Activated CD4-positive, alpha-beta T cell treated with anti-CD3 and anti-CD28 coated beads, Interleukin-2, amount 50 U/mL, for 1 hour (primary cell): ENCODE data around the gene SLX9.
A peak's percentile ranks its signal among the peaks of the same experiment; 100 is the strongest.
"Not testable (repeated sequence)": the region's sequence is repeated elsewhere in the genome, so short reads cannot be mapped to it uniquely, and the experiment has no call there.

Experiments
- DNase-seq: peaks from one replicate; pipeline ENCODE4 v3.0.0-alpha.2; 2020

Gene SLX9

DNA sequence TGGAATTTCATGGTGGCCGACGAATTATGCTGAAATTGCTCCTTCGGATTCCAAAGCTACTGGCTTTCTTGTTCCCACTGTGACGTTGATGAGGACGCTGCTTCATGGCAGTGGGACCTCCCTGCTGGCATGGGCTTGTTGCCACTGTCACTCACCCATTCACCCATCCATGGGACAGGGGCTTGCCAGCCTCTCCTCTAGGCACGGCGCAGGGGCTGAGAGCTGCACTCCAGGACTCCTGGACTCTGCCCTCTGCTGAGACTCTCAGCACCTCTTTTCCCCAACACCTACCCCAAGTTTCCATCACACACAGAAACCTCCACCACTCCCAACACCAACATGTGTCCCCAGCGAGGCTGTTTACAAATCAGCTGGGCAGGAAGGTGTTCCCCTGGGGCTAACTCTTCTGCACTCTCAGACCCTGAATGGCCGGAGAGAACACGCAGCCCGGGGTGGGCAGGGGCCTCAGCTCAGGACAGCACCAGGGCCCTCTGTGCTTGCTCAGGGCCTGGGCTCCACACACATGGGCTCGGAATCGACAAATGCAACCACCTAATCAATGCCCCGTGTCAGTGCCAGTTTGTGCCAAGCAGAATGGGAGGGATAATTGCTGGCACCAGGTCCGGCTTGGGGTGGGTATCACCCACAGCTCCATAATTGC lies 22.3 kb upstream of the SLX9 start:
- DNase-seq = no peak

DNA sequence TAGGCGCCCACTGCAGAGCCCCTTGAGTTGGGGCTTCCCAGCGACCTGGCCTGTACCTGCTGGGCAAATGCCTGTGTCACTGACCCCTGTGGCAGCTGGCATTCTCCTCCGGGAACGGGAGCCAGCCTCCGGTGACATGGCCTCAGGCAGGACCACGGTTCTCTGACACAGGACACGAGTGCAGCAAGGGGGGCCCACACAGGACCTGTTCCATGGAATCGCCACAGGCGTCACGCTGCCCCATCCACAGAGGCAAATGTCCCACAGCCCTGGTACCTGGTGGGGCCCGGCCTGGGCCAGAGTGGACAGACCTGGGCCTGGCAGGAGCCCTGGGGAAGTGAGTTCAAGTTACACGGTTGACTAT lies 21.7 kb upstream of the SLX9 start:
- no peak for DNase-seq

DNA sequence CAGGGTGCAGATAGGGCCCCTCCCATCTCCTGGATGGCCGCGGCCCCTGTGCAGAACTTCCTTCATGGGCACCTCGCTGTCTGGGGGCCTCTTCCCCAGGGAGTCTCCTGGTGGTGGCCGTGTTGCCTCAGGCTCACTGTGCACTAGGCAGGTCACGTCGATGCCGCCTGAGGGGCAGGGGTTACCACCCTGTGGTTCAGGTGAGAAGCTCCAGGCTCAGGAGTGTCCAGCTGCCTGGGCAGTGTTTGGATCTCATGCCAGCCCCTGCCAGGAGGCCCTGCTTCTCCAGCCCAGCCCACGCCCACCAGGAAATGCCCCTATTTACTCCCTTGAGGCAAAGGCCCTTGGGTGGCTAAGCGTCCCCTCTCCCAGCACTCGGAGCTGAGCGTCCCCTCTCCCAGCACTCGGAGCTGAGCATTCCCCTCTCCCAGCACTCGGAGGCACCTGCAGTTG lies 21.2 kb upstream of the SLX9 start:
- DNase-seq = no peak

DNA sequence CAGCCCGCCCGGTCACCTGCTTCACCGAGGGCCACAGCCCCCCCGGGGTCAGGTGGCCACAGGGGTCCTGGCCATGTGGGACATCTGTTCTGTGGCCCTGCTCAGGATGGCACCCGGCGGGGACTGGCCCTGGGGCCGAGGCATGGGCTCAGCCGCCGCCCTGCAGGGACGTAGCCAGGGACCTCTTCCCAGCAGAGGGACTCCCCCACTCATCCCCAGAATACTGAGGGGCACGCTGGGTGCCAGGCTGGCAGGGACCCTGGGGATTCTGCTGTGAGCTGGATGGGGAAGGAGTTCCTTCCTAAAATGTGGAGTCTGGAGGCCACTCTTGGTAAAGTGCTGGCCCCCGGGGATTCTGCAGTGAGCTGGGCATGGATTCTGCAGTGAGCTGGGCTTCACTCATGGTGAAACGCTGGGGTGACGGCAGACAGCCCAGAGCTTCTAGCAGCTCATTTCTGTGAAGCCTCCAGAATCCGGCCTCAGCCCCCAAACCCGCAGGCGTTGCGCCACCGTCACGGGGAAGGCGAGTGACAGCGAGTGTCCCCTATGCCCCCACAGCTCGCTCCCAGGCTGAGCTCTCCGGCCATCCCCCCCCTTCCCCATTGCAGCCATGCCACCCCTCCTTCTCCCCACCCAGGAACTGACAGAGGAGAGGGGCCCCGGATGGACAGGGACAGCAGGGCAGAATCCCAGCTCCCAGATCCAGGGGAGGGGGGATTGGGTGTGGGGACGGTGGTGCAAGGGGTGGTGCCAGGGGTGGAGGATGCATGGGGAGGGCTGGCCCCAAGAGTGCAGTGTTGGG lies 20.5 kb upstream of the SLX9 start:
- no peak for DNase-seq

DNA sequence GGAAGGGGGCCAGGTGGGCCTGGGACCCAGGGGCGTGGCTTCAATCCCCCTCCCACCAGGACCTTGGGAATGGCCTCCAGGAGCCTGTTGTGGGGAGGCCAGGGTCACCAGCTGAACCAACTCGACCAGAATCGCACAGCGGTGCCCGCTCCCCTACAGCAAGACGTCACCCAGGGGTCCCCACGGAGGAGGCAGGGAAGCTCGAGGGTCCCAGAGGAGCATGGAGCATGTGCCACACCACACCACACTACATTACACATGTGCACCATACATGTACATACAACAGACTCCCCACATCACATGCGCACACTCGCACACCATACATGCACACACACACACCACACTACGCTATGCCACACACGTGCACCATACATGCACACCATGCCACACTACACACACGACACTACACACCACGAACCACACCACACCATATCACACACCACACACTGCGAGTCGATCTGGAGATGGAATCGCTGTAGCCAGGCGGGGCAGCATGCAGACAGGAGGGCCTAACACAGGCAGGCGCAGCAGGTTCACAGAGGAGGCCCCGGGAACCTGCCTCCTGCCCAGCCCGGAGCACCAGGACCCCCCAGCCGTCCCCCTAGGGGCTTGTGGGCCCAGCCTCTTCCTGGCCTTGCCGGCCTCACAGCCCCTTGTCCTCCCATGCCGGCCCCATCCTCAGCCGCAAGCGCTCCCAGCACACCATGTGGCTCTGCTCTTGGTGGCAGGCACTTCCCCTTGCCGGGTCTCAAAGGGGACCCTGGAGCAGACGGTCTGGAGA lies 19.7 kb upstream of the SLX9 start:
- no peak for DNase-seq

DNA sequence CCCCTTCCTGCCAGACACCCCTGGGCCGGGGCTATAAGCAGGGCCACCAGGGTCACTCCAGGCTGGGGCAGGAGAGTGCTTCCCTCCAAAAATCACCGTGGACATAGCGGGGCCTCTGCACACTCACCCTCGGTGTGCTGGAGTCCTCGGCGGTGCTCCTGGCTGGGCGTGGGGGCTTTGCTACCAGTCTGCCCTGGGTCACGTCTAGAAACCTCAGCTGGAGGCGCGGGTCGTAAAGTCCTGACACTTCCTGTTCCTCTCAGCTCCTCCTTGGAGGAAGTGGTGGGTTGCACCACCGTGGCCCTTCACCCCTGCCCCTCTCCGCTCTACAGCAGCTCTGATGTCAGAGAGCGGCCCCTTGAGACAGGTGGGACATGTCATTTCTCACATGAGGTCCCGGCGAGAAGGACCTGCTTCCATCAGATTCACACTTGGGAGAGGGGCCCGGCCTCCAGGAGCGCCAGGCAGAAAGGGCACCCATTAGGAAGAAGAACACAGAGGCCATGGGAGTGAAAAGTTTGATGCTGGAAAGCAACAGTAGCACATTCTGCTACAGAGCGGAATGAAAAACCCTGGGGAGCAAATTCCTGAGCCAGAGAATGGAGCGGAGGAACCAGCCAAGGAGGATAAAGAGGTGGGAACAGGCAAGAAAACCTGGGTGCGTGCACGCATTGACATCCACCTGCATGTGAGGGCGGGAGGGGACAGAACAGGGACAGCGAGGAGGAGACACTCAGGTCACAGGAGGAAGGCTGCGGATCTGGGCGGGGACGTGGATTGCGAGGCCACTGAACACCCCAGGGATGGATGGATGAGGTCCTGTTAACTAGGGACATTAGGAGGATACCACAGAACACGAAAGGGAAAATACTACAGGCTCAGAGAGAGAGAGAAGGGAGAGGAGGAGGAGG lies 18.9 kb upstream of the SLX9 start, which contains the start of gene ITGB2:
Gene ITGB2 (minus strand): TSS at position 206 of the 911 bp plus-strand sequence. CDS start 10,117 bp downstream, outside the sequence.
- DNase-seq = peak; percentile 36

DNA sequence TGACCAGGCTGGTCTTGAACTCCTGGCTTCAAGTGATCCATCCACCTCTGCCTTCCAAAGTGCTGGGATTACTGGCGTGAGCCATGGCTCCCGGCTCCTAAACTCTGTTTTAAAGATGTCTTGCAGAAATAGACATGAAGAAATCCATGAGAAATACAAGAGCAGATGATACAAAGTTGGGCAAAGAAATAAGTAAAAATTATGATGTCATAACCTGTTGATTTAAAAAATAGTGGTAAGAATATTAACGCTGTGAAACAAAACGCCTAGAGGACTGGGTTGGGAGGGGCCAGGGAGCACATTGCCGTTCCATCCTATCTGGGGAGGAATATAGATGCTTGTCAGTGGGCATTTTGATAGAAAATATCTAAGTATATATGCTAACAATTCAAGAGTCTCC lies 17.9 kb upstream of the SLX9 start:
- DNase-seq = no peak

DNA sequence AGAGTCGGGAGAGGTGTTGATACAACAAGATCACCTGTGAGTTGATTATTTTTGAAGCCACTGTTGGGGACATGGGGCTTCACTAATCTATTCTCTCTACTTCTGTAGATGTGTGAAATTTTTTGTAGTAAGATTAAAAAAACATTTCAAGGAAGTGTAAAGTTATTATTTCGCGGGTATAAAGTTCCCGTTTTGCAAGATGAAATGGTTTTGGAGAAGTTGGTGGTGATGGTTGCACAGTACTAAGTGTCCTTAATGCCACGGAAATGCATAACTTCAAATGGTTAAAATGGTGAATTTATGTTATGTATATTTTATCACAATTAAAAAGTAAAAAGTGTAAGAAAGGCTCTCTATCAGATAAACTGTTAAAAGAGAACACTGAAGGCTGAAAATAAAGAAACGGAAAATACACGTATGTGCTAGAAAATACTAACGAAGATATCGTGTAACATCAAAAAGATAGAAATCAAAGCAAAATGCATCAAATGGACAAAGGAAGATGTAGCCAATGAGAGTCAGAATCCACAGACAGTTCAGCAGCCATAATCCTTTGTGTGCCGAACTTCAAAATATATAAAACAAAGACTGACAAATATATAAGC lies 16.2 kb upstream of the SLX9 start:
- no peak for DNase-seq

DNA sequence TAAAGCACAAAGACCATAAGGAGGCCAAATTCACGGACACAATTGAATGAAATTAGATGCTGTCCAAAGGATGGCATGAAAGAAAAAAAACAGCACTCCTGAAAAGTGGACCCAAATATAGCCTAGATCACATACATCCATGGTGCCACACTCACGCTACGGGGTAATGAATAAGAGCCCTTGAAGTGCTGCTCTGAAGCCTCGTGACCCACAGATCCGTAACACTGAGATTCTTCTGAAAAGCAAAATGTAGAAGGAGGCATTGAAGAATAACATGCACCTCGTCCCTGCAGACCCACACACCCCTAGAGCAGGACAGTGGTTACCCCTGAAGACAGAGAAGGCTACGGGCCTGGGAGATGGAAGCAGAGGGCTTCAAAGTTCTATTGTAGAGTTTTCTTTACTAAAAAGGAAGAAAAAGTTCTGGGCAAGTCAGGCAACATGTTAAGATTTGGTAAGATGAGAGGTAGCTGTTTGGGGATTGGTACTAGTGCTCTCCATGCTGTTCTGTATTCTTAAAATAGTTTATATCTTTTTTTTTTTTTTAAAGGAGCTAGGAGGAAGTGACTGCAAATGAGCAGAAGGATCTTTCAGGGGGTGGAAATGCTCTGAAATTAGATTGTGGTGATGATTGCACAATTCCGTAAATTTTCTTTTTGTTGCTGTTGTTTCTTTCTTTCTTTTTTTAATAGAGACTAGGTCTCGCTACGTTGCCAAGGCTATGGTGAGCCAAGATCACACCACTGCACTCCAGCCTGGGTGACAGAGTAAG lies 15.0 kb upstream of the SLX9 start:
- no peak for DNase-seq

DNA sequence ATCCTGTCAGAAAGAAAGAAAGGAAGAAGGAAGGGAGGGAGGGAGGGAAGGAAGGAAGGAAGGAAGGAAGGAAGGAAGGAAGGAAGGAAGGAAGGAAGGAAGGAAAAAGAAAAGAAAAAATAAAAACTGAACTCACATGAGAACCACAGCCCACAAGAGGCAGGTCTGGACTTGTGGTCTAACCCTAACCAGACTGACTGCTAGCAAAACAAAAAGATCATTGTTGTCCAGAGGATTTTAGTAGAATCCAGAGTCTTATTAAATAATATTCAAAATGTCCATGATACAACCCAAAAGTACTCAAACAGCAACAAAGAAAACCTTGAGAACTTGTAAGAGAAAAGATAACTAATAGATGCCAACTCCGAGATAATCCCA lies 14.5 kb upstream of the SLX9 start:
- no peak for DNase-seq

DNA sequence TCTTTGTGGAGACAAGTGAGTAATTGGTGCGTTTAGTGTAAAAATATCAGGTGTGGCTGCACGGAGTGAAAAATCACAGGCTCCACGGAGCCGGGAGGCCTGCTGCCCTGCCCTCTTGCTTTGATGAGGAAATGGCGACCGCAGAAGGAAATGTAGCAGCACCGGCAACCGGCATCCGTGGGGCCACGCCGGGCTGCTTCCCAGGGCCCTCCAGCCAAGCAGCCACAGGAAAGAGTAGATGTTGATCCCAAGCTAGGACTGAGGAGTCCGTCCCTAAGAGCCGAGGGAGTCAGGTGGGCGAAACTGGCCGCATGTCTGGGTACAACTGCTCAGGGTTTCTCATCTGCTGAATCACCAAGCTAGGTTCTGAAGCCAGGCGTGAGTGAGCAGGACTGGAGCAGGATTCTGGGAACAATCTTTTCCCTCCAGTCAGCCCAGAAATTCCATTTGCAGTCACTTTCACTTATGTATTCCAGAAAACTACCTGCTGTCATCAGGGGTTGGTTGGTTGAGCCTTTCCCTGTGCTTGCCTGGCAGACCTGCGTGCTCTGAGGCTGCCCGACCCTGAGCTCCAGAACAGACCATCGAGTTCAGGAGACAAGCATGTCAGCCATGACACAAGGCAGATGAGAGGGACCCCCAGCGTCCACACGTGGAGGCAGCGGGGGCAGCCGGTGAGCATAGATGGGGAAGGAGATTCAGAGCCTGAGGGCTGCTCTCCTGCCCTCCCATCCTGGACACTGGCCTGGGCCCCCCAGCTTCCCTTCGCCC lies 13.3 kb upstream of the SLX9 start:
- DNase-seq = peak; percentile 57

DNA sequence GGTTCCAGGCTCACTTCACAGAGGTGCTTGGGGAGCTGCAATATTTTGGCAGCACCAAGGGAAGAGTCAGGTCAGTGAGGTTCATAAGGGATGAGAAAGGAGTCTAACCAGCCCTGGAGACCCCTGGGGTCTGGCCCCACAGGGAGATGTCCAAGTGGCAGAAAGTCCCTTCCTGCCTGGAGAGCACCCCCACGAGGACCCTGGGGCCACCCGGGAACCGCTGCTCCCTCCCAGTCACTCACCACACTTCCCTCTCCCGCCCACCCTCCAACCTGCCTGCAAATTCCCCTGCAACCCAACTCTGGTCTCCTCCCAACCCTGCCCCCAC lies 12.6 kb upstream of the SLX9 start:
- no peak for DNase-seq

DNA sequence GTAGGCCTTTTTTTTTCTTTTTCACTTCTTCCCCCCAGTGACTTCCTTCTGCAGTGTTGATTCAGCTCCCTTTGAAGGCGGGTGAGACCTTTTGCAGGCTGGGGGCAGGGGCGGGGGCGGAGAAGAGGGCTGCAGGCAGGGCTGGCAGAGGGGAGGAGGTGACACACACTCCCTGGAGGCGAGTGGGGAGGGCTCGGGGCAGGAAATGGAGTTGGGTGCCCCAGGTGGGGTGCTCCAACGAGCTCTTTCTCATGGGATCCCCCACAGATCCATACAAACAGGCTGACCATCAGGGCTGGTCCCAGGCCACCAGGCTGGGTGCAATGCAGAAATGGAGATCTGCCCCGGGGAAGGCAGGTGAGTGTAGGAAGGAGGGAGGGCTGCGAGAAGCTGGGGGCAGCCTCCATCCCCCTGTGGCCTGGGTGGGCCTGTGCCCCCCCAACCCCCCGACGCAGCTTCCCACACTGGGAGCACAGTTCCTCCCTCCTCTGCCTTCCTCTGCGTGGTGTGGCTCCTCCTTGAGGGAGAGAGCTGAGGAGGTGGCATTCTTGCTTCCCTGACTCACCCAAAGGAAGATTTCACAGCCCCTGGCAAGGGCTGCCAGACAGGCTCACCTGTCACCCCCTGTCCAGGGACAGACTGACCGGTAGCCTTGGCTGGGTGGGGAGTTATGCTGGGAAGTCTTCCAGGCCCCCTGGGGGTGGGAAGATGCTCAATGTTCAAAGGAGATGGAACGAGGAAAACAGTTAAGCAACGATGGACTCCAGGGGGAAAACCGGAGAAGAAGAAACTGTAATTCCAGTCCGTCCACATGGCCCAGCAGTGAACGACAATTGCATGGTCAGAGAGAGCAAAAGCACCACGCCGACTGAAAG lies 12.0 kb upstream of the SLX9 start:
- peak; percentile 86 for DNase-seq

DNA sequence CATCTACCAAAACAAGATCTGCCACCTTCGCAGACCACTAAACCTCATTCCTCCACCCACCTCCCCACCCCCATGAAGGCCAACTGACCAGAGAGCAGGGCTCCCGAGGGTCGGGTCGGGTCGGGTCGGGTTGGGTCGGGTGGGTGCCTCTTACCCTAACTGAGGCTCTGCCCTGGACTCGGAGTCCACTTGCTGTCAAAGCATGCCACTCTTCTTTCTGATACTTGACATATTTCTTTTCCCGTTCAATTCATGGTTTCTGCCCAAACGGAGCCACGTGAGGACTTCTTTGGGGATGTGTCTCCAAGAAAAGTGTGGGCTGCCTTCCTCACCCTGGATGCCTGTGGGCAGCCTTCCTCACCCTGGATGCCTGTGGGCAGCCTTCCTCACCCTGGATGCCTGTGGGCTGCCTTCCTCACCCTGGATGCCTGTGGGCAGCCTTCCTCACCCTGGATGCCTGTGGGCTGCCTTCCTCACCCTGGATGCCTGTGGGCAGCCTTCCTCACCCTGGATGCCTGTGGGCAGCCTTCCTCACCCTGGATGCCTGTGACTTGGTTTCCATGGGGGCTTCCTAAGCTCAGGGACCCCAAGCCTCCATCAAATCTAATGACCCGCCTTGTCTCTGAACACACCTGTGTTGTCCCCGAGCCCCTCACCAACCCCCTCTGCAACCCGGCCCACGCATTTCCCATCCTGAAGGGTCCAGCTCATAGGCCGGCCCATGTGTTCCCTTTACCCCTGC lies 11.2 kb upstream of the SLX9 start:
- not testable (repeated sequence) for DNase-seq

DNA sequence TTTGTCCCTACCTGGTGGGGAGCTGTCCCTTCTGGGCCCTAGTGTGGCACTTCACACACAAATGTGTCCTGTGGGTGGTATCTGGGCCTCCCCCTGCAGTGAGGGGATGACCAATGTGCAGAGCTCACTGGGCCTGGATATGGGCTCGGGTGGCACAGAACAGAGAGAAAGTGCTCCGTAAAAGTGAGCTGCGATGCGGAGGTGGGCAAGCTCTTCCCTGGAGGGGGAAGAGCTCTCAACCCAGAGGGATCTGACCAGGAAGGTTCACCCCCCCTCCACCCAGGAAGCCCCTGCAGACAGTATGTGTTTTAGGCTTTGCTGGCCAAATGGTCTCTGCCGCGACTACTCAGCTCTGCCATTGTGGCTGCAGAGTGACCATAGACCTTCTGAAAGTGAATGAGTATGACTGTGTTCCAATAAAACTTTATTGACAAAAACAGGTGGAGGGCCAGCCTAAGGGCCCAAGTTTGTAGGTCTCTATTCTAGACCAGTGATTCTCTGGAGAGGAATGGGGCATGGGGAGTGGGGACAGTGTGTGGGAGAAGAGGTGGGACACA lies 10.5 kb upstream of the SLX9 start:
- DNase-seq = no peak

DNA sequence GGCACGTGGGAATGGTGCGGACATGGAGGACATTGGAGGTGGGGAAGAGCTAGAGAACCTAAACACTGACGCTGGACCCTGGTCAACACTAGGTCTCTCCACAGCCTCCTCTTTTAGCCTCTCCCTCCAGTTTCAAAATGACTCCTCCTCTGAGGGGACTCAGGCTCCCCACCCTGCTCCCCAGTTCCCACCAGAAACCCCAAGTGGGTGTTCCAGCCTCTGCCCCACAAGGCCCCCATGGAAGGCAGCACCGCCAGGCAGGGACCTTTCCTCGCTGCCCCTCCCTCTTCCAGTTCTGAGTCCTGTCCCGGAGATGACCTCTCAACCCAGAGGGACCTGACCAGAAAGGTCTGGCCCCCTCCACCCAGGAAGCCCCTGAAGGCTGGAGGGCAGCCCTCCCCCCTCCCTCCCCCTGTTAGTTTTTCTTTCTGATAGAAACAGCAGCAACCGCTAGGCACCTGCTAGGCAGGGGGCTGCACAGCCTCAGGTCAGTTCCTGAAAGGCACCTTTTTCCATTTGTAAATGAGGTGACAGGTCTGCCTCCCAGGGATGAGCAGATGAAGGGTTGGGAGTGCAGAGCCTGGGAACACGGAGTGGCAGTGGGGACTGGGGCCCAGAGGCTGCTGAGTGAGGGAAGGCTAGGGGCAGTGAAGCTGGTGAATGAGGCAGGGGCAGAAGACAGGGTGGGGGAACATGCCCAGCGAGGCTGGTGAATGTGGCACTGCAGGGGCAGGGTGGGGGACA lies 9.9 kb upstream of the SLX9 start:
- DNase-seq = no peak

DNA sequence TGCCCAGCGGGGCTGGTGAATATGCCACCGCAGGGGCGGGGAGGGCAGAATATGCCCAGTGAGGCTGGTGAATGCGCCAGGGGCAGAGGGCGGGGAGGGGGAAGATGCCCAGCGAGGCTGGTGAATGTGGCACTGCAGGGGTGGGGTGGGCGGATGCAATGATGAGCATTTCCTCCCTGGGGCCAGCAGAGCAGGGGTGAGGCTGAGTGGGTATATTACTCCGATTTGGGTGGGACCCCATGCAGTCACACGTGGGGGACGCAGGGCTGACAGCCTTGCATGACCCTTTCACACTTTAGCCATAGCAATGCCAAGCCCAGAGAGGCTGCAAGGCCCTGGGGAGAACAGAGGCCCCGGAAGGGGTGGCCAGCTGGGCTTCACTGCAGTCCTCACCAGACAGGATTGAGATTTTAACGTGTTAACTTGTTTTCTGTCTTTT lies 9.3 kb upstream of the SLX9 start:
- peak; percentile 67 for DNase-seq

DNA sequence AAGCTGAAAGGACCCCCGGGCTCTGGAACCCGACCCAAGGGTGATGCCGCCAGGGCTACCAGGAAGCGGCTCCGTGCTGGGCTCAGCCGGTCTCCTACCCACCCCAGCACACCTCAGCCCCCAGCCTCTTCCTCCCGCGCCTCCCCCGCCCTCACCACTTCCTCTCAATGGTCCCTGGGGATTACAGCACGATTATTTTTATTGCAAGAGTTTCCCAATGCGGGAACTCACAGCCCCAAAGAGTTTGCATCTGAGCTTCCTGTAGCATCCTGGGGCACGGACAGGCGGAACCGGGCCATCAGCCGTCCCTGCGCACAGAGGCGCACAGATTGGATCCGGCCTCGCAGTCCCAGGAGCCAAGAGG lies 8.7 kb upstream of the SLX9 start:
- DNase-seq = no peak
